IMR-90 (cell line): ENCODE data around the gene ALDH18A1.

Experiments
- BHLHE40 ChIP-seq: fragments of 150-350 bp; IDR thresholded peaks from 2 replicates; pipeline ENCODE4 v1.6.1; 2016; ENCODE audit warnings: mild to moderate bottlenecking, low read depth, low read length
- CTCF ChIP-seq: conservative IDR thresholded peaks from 2 replicates; pipeline ENCODE4 v1.5.1; 2012; ENCODE audit warnings: mild to moderate bottlenecking, low read depth, low read length, improper control_type of control experiment
- ELK1 ChIP-seq: fragments of 150-350 bp; IDR thresholded peaks from 2 replicates; pipeline ENCODE4 v1.6.1; 2016; ENCODE audit warnings: low read depth, mild to moderate bottlenecking, low read length, moderate library complexity, borderline replicate concordance
- MXI1 ChIP-seq: IDR thresholded peaks from 2 replicates; pipeline ENCODE4 v1.6.1; 2012; ENCODE audit warnings: low read depth, mild to moderate bottlenecking, low read length, moderate library complexity, borderline replicate concordance
- NFE2L2 ChIP-seq: fragments of 150-350 bp; IDR thresholded peaks from 2 replicates; pipeline ENCODE4 v1.6.1; 2016; ENCODE audit warnings: low read depth, mild to moderate bottlenecking, low read length
- POLR2A ChIP-seq: IDR thresholded peaks from 2 replicates; pipeline ENCODE4 v1.6.1; 2012; ENCODE audit warnings: mild to moderate bottlenecking, low read depth, low read length
- RAD21 ChIP-seq: IDR thresholded peaks from 2 replicates; pipeline ENCODE4 v1.6.1; 2012; ENCODE audit warnings: low read length, improper control_type of control experiment
- RFX5 ChIP-seq: IDR thresholded peaks from 2 replicates; pipeline ENCODE4 v1.8.0; 2012; ENCODE audit warnings: low read depth, mild to moderate bottlenecking, low read length, moderate library complexity
- SMC3 ChIP-seq: fragments of 150-350 bp; IDR thresholded peaks from 2 replicates; pipeline ENCODE4 v1.6.1; 2016; ENCODE audit warnings: low read depth, mild to moderate bottlenecking, antibody characterized with exemption, low read length, moderate library complexity

GRCh38 chr10:95613330-95613729 lies 43.2 kb downstream of the ALDH18A1 start:
- TF ChIP-seq ELK1 = no peak
- no peak for TF ChIP-seq CTCF
- no peak for TF ChIP-seq NFE2L2
- TF ChIP-seq RFX5 = no peak
- TF ChIP-seq POLR2A = no peak
- TF ChIP-seq SMC3 = no peak
- no peak for TF ChIP-seq RAD21
- TF ChIP-seq BHLHE40 = no peak
- TF ChIP-seq MXI1 = no peak
